ENCODE results near the gene CRTAC1.

Gene CRTAC1

DNA sequence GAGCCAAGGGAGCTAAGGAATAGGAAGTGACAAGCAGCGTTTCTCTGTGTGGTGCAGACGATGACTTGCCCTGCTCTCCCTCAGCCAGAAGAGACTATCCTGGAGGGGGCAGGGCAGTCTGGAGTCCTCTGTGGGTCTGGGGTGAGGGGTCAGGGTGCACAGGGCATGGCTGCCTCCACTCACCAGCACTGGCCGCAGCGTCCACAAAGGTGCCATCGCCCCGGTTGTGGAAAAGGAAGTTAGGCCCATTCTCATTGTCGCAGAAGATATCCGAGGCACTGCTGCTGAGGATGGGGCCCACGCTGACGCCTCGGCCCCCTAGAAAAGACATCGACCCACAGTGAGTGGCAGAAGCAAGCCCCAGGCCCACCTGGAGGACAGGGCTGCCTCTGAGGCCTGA, 122.6 kb downstream of the CRTAC1 start:
- no peak overlapping the region for H3K9ac ChIP-seq (ENCODE audit: low read length)
- H3K14ac ChIP-seq (ENCODE audit: low read length in 2 of 2): no peak overlapping the region
- no peak overlapping the region for H3K4ac ChIP-seq (ENCODE audit: low read depth in 1 of 2, low read length in 2 of 2)
- no peak overlapping the region for H3K18ac ChIP-seq (ENCODE audit: low read depth in 1 of 2, low read length in 2 of 2)
- WGBS: 90% methylated on average over 12 of the region's 12 CpGs
- no peak overlapping the region for H2AFZ ChIP-seq (ENCODE audit: low read depth, low read length)
- H2AK5ac ChIP-seq (ENCODE audit: low read length, severe bottlenecking): no peak overlapping the region
- H4K91ac ChIP-seq (ENCODE audit: low read length): no peak overlapping the region
- no peak overlapping the region for H3K4me3 ChIP-seq (ENCODE audit: insufficient read depth in 1 of 2, low read depth in 1 of 2, low read length in 2 of 2)
- no peak for DNase-seq
- no peaks in the 10 kb centered on the region for H3K9me3 ChIP-seq (ENCODE audit: control insufficient read depth, low read length)
- no peaks in the 10 kb centered on the region for H3K36me3 ChIP-seq (ENCODE audit: control insufficient read depth in 1 of 2, insufficient read depth in 2 of 2, low read depth in 1 of 2, low read length in 2 of 2)
- no peak overlapping the region for H3K27ac ChIP-seq (ENCODE audit: low read length, poor library complexity, severe bottlenecking)
- no peak overlapping the region for H3K4me2 ChIP-seq (ENCODE audit: low read length, poor library complexity, severe bottlenecking)
- peaks cover 81 to 94% of the 10 kb centered on the region in 2 experiments for H3K27me3 ChIP-seq (ENCODE audit: control insufficient read depth in 1 of 2, insufficient read depth in 1 of 2, low read length in 2 of 2)
- no peaks in the 10 kb centered on the region for H3K79me1 ChIP-seq (replicated peaks; ENCODE audit: low read length, poor library complexity, severe bottlenecking)
- H2BK120ac ChIP-seq (ENCODE audit: low read depth, low read length): no peak overlapping the region
- H2BK12ac ChIP-seq (ENCODE audit: low read length in 2 of 2): no peak overlapping the region
- H4K8ac ChIP-seq (ENCODE audit: low read length): no peak overlapping the region
- H2BK5ac ChIP-seq (ENCODE audit: low read depth, low read length, poor library complexity, severe bottlenecking): no peak overlapping the region
- no peak overlapping the region for H3K23ac ChIP-seq (ENCODE audit: low read length in 2 of 2)
- H2BK15ac ChIP-seq (ENCODE audit: low read depth, poor library complexity, severe bottlenecking): no peak overlapping the region
- H3K4me1 ChIP-seq (ENCODE audit: control insufficient read depth, insufficient read depth, low read depth, low read length): peaks cover 1% of the 10 kb centered on the region

DNA sequence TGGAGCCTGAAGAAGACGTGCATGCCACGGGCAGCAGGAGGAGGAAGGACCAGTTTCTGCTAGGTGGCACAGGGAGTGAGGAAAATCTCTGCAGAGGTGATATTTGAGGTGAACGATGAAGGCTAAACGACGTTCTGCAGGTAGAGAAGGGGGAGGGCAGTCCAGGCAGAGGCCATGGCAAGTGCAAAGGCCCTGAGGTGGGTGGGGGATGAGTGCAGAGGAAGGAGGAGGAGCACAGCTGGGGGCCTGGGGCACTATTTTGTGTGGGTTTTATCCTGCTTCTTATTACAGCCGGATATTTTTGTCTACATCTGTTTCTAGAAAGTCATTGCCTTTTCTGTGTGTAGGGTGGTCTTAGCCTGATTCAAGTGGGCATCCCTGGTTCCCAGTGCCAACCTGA, 123.2 kb downstream of the CRTAC1 start:
- no peak overlapping the region for H2AK5ac ChIP-seq (ENCODE audit: low read length, severe bottlenecking)
- H3K4ac ChIP-seq (ENCODE audit: low read depth in 1 of 2, low read length in 2 of 2): no peak overlapping the region
- H2BK15ac ChIP-seq (ENCODE audit: low read depth, poor library complexity, severe bottlenecking): no peak overlapping the region
- H3K18ac ChIP-seq (ENCODE audit: low read depth in 1 of 2, low read length in 2 of 2): no peak overlapping the region
- H4K8ac ChIP-seq (ENCODE audit: low read length): no peak overlapping the region
- no peak for DNase-seq
- H3K9me3 ChIP-seq (ENCODE audit: control insufficient read depth, low read length): no peaks in the 10 kb centered on the region
- H3K27me3 ChIP-seq (ENCODE audit: control insufficient read depth in 1 of 2, insufficient read depth in 1 of 2, low read length in 2 of 2): peaks cover 75 to 94% of the 10 kb centered on the region in 2 experiments
- H2BK12ac ChIP-seq (ENCODE audit: low read length in 2 of 2): no peak overlapping the region
- H2BK120ac ChIP-seq (ENCODE audit: low read depth, low read length): no peak overlapping the region
- no peak overlapping the region for H2BK5ac ChIP-seq (ENCODE audit: low read depth, low read length, poor library complexity, severe bottlenecking)
- H4K91ac ChIP-seq (ENCODE audit: low read length): no peak overlapping the region
- H3K36me3 ChIP-seq (ENCODE audit: control insufficient read depth in 1 of 2, insufficient read depth in 2 of 2, low read depth in 1 of 2, low read length in 2 of 2): no peaks in the 10 kb centered on the region
- no peak overlapping the region for H3K27ac ChIP-seq (ENCODE audit: low read length, poor library complexity, severe bottlenecking)
- H3K23ac ChIP-seq (ENCODE audit: low read length in 2 of 2): no peak overlapping the region
- H3K4me2 ChIP-seq (ENCODE audit: low read length, poor library complexity, severe bottlenecking): no peak overlapping the region
- no peak overlapping the region for H2AFZ ChIP-seq (ENCODE audit: low read depth, low read length)
- H3K9ac ChIP-seq (ENCODE audit: low read length): no peak overlapping the region
- no peak overlapping the region for H3K4me3 ChIP-seq (ENCODE audit: insufficient read depth in 1 of 2, low read depth in 1 of 2, low read length in 2 of 2)
- H3K79me1 ChIP-seq (replicated peaks; ENCODE audit: low read length, poor library complexity, severe bottlenecking): no peaks in the 10 kb centered on the region
- H3K4me1 ChIP-seq (ENCODE audit: control insufficient read depth, insufficient read depth, low read depth, low read length): peaks cover 1% of the 10 kb centered on the region
- WGBS: 87% methylated on average over 5 of the region's 6 CpGs
- no peak overlapping the region for H3K14ac ChIP-seq (ENCODE audit: low read length in 2 of 2)

DNA sequence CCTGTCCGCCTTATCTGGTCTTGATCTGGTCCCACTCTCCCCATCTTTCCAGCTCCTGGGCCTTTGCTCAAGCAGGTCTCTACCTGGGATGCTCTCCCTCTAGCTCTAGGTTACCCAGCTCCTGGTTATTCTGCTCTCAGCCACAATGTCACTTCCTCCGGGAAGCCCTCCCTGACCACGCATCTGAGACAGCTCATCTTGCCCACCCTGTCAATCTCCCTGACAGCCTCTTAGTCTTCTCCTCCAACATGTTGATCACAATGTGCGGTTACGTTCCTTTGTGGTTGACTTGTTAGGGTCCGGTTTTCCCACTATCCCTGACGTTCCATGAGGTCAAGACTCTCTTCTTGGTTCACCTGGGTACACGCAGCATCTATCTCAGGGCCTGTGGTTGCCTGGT, 125.1 kb downstream of the CRTAC1 start:
- Histone ChIP-seq H3K27ac (ENCODE audit: low read length, poor library complexity, severe bottlenecking) (no peak overlapping the region), H3K9me3 (ENCODE audit: control insufficient read depth, low read length) (no peaks in the 10 kb centered on the region)

GRCh38 chr10:97904576-97904975, 125.8 kb downstream of the CRTAC1 start:
- Histone ChIP-seq H3K9ac (ENCODE audit: low read length) (no peak overlapping the region), H3K9me3 (ENCODE audit: control insufficient read depth, low read length) (no peaks in the 10 kb centered on the region), H2AFZ (ENCODE audit: low read depth, low read length) (no peak overlapping the region), H4K91ac (ENCODE audit: low read length) (no peak overlapping the region), H3K23ac (ENCODE audit: low read length in 2 of 2) (no peak overlapping the region), H3K4me3 (ENCODE audit: insufficient read depth in 1 of 2, low read depth in 1 of 2, low read length in 2 of 2) (no peak overlapping the region), H2BK12ac (ENCODE audit: low read length in 2 of 2) (no peak overlapping the region), H3K27ac (ENCODE audit: low read length, poor library complexity, severe bottlenecking) (no peak overlapping the region), H4K8ac (ENCODE audit: low read length) (no peak overlapping the region), H2BK15ac (ENCODE audit: low read depth, poor library complexity, severe bottlenecking) (no peak overlapping the region), H3K79me1 (replicated peaks; ENCODE audit: low read length, poor library complexity, severe bottlenecking) (no peaks in the 10 kb centered on the region), H2AK5ac (ENCODE audit: low read length, severe bottlenecking) (no peak overlapping the region), H3K36me3 (ENCODE audit: control insufficient read depth in 1 of 2, insufficient read depth in 2 of 2, low read depth in 1 of 2, low read length in 2 of 2) (no peaks in the 10 kb centered on the region), H3K4me1 (ENCODE audit: control insufficient read depth, insufficient read depth, low read depth, low read length) (peaks cover 1% of the 10 kb centered on the region), H3K27me3 (ENCODE audit: control insufficient read depth in 1 of 2, insufficient read depth in 1 of 2, low read length in 2 of 2) (peaks cover 59 to 86% of the 10 kb centered on the region in 2 experiments), H2BK5ac (ENCODE audit: low read depth, low read length, poor library complexity, severe bottlenecking) (no peak overlapping the region), H3K4me2 (ENCODE audit: low read length, poor library complexity, severe bottlenecking) (no peak overlapping the region), H3K14ac (ENCODE audit: low read length in 2 of 2) (no peak overlapping the region), H3K4ac (ENCODE audit: low read depth in 1 of 2, low read length in 2 of 2) (no peak overlapping the region), H3K18ac (ENCODE audit: low read depth in 1 of 2, low read length in 2 of 2) (no peak overlapping the region), H2BK120ac (ENCODE audit: low read depth, low read length) (no peak overlapping the region)
- DNase-seq: no peak
- 83% methylated on average over 10 of the region's 11 CpGs for WGBS

More for the DNA sequence above, 125.1 kb downstream of the CRTAC1 start:
- no peak overlapping the region for H3K4me2 ChIP-seq (ENCODE audit: low read length, poor library complexity, severe bottlenecking)
- no peaks in the 10 kb centered on the region for H3K79me1 ChIP-seq (replicated peaks; ENCODE audit: low read length, poor library complexity, severe bottlenecking)
- peaks cover 1% of the 10 kb centered on the region for H3K4me1 ChIP-seq (ENCODE audit: control insufficient read depth, insufficient read depth, low read depth, low read length)
- H3K4me3 ChIP-seq (ENCODE audit: insufficient read depth in 1 of 2, low read depth in 1 of 2, low read length in 2 of 2): no peak overlapping the region
- no peak overlapping the region for H4K91ac ChIP-seq (ENCODE audit: low read length)
- H2BK5ac ChIP-seq (ENCODE audit: low read depth, low read length, poor library complexity, severe bottlenecking): no peak overlapping the region
- WGBS: 84% methylated on average over 8 of the region's 8 CpGs
- H2BK120ac ChIP-seq (ENCODE audit: low read depth, low read length): no peak overlapping the region
- no peak for DNase-seq
- peaks cover 56 to 87% of the 10 kb centered on the region in 2 experiments for H3K27me3 ChIP-seq (ENCODE audit: control insufficient read depth in 1 of 2, insufficient read depth in 1 of 2, low read length in 2 of 2)
- H2BK12ac ChIP-seq (ENCODE audit: low read length in 2 of 2): no peak overlapping the region
- H3K9ac ChIP-seq (ENCODE audit: low read length): no peak overlapping the region
- no peak overlapping the region for H3K4ac ChIP-seq (ENCODE audit: low read depth in 1 of 2, low read length in 2 of 2)
- no peak overlapping the region for H3K18ac ChIP-seq (ENCODE audit: low read depth in 1 of 2, low read length in 2 of 2)
- H3K14ac ChIP-seq (ENCODE audit: low read length in 2 of 2): no peak overlapping the region
- H2AFZ ChIP-seq (ENCODE audit: low read depth, low read length): no peak overlapping the region
- no peak overlapping the region for H2AK5ac ChIP-seq (ENCODE audit: low read length, severe bottlenecking)
- H2BK15ac ChIP-seq (ENCODE audit: low read depth, poor library complexity, severe bottlenecking): no peak overlapping the region
- no peak overlapping the region for H3K23ac ChIP-seq (ENCODE audit: low read length in 2 of 2)
- no peaks in the 10 kb centered on the region for H3K36me3 ChIP-seq (ENCODE audit: control insufficient read depth in 1 of 2, insufficient read depth in 2 of 2, low read depth in 1 of 2, low read length in 2 of 2)
- H4K8ac ChIP-seq (ENCODE audit: low read length): no peak overlapping the region

Measured in mesenchymal stem cell (in vitro differentiated cells and primary cell).